VCaP (cell line): ENCODE results near the gene CERS5.

Source experiments
- H3K27ac ChIP-seq: fragments of 450-650 bp; 2 replicates; pipeline ENCODE4 v1.5.1; 2017
- TF ChIP-seq, protein P1 (sequence below): fragments of 450-650 bp; conservative IDR thresholded peaks from 2 replicates; pipeline ENCODE4 v1.5.1; 2017; ENCODE audit warnings: mild to moderate bottlenecking, moderate library complexity

The CERS5 gene, protein sequence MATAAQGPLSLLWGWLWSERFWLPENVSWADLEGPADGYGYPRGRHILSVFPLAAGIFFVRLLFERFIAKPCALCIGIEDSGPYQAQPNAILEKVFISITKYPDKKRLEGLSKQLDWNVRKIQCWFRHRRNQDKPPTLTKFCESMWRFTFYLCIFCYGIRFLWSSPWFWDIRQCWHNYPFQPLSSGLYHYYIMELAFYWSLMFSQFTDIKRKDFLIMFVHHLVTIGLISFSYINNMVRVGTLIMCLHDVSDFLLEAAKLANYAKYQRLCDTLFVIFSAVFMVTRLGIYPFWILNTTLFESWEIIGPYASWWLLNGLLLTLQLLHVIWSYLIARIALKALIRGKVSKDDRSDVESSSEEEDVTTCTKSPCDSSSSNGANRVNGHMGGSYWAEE

DNA sequence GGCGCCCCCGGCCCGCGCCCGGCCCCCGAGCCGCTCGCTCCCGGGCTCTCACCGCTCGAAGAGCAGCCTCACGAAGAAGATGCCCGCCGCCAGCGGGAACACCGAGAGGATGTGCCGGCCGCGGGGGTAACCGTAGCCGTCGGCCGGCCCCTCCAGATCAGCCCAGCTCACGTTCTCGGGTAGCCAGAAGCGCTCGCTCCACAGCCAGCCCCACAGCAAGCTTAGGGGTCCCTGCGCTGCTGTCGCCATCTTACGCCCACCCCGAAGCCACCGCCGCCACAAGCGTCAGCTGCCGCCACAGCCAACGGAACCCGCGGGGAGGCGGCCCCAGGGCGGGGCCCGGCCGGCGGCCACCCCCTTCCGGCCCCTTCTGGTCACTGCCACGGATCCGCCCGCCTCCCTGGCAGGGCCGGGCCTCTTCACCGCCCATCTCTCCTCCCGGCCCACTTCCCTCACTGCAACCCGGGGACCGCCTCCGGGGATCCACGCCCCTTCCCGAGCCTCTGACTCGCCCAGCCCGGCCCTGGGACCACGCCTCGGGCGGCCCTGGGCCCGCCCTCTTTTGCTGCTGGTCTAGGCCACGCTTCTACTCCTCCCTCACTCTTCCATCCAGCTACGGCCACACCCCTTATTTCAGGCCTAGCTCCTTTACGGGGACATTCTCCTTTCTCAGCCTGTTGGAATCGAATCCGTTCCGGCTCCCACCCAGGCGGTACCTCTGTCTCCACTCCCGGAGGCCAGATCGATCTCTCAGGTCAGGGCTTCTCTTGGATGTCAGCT is at the start of gene CERS5:
CERS5 (minus strand) TSS at position 321 of the 780 bp plus-strand sequence; CDS start at position 249, 72 bp downstream.
- TF ChIP-seq, protein P1, sequence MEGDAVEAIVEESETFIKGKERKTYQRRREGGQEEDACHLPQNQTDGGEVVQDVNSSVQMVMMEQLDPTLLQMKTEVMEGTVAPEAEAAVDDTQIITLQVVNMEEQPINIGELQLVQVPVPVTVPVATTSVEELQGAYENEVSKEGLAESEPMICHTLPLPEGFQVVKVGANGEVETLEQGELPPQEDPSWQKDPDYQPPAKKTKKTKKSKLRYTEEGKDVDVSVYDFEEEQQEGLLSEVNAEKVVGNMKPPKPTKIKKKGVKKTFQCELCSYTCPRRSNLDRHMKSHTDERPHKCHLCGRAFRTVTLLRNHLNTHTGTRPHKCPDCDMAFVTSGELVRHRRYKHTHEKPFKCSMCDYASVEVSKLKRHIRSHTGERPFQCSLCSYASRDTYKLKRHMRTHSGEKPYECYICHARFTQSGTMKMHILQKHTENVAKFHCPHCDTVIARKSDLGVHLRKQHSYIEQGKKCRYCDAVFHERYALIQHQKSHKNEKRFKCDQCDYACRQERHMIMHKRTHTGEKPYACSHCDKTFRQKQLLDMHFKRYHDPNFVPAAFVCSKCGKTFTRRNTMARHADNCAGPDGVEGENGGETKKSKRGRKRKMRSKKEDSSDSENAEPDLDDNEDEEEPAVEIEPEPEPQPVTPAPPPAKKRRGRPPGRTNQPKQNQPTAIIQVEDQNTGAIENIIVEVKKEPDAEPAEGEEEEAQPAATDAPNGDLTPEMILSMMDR = peak; percentile 10; the same call in 1 of the 2 replicates
- peak within 1 kb of the TSS; percentile 87 for H3K27ac ChIP-seq

DNA sequence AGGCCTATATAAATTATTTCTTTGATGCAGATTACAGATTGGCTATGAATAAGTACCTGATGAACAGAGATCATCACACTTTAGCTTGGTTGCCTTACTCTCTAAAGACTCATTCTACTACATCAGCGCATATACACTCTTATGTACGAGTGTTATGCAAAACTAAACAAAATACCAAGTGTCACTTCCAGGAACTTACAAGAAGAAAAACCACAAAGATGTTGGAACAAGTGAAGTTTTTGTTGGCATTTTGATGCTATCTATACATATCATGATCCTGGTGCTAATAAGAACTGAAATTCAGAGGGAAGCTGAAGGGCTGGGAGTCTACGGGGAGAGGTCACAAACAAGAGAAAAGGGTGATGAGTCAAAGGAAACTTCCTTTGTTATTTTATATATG is 47.9 kb upstream of the CERS5 start:
- H3K27ac ChIP-seq = no peak overlapping the region
- TF ChIP-seq, protein P1 = no peak

DNA sequence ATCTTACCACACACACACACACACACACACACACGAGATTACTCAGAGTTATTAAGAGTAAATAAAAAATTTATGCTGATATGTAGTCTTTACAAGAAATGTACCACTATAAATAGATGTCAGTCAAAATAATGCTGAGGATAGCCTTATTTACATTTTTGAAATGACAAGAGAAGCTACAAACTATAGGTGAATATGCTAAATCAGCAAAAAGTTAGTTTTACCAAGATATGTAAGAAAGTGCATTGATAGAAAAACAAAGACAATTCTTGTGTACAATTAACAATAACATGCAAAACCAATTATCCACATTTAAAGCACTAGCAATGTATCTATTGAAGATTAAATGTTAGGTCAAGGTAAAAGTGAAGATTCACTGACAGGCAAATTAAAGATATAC is 46.8 kb upstream of the CERS5 start:
- TF ChIP-seq, protein P1 = no peak
- no peak overlapping the region for H3K27ac ChIP-seq

DNA sequence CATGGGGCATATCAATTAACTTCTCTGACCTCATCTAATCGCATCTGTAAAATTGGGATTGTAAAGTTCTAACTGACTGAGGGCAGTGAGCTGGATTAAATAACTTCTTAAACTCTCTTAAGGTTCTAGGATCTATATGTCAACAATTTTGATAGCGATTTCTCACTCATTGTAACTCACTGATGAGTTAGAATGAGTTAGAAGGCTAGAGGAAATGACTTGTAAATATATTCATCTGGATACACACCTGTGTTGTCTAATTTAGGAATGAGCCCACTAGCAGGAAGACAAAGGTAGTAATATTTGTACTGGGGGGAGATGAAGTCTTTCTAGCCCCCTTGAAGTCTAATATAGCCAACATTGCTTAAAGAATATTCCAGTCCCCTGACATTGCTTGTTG is 46.3 kb upstream of the CERS5 start:
- TF ChIP-seq, protein P1 = no peak
- no peak overlapping the region for H3K27ac ChIP-seq

DNA sequence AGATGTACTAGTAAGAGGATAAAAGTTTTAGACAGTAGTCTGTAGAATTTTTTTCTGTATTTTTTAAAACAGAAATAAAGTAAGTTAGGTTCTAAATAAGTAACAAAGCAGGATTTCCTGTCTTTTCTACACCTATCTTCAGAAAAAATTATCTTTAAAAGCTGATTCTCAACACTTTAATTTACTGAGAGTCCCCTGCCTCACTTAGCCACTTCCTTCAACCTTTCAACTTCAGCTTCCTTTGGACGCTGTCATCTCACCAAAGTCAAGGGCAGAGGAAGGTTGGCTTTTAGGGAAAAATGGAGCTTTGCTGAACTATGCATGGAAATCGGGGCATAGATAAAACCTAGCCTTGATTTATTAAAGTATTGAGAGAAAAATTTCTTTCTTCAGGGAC is 44.9 kb upstream of the CERS5 start:
- peak overlapping the region; percentile 14 for H3K27ac ChIP-seq
- TF ChIP-seq, protein P1 = no peak

DNA sequence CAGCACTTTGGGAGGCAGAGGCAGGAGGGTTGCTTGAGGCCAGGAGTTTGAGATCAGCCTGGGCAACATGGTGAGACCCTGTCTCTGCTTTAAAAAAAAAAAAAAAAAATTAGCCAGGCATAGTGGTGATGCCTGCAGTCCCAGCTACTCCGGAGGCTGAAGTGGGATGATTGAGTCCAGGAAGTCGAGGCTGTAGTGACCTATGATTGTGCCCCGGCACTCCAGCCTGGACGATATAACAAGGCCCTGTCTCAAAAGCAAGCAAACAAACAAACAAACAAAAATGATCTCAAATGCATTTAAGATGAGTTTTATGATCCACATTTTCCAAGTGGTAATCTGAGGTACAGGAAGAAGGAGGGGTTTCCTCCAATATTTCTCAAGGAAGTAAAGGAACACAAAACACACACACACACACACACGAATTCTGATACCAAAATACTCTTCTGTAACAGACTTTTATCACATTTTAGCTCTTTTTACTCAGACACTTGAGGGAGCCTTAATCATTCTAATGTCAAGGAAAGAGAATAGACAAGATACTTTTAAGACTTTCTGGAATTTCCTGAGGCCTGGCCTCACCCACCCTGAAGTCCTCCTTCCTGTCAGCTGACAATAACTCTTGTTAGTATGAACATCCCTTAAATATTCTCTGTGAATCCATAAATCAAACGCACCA is 44.4 kb upstream of the CERS5 start:
- TF ChIP-seq, protein P1 = no peak
- H3K27ac ChIP-seq = peak overlapping the region; percentile 14

DNA sequence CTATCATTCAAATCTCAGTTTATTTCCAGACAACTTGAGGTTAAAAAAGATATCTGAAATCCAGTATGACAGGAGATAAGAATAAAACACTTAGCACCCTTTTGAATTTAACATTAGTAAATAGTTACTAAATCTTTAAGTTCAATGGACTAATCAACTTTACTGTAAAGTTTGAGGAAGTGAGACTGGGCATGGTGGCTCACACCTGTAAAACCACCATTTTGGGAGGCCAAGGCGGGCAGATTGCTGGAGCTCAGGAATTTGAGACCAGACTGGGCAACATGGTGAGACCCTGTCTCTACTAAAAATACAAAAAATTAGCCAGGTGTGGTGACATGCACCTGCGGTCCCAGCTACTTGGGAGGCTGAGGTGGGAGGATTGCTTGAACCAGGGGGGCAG is 40.3 kb upstream of the CERS5 start:
- TF ChIP-seq, protein P1 = no peak
- H3K27ac ChIP-seq = no peak overlapping the region
